Neural cell (in vitro differentiated cells): Measurements from ENCODE around the gene A4GALT. TPM values are rescaled to one million over a fixed set of nuclear protein-coding genes. Genes with fewer than 3 reads are reported as not detected.

ENCODE experiments used
- H2AFZ ChIP-seq: fragments of 200-600, 300-800 bp; sonication (generic), shearing (Covaris generic); 2 replicates; pipeline ENCODE4 v1.6.0; 2014; ENCODE audit warnings: low read depth, mild to moderate bottlenecking, antibody characterized with exemption, low read length, moderate library complexity
- H3F3A ChIP-seq: fragments of 200-600 bp; shearing (Covaris generic); 2 replicates; pipeline ENCODE4 v1.6.1; 2016; ENCODE audit warnings: mild to moderate bottlenecking, moderate library complexity, mixed read lengths, antibody characterized with exemption, low read length; ENCODE audit not compliant: insufficient read depth, poor library complexity, severe bottlenecking
- H3K27ac ChIP-seq: fragments of 200-600, 300-800 bp; sonication (generic), shearing (Covaris generic); 2 replicates; pipeline ENCODE4 v1.5.1; 2014; ENCODE audit warnings: mild to moderate bottlenecking, low read length, moderate library complexity
- H3K27me3 ChIP-seq: fragments of 300-800, 200-600 bp; sonication (generic), shearing (Covaris generic); 2 replicates; pipeline ENCODE4 v1.6.0; 2014; ENCODE audit warnings: mild to moderate bottlenecking, low read depth, low read length, moderate library complexity; ENCODE audit not compliant: insufficient read depth
- H3K36me3 ChIP-seq: fragments of 300-800, 200-600 bp; sonication (generic), shearing (Covaris generic); 2 replicates; pipeline ENCODE4 v1.5.1; 2014; ENCODE audit warnings: mild to moderate bottlenecking, antibody characterized with exemption, low read length, moderate library complexity; ENCODE audit not compliant: insufficient read depth
- H3K4me2 ChIP-seq: fragments of 300-800, 200-600 bp; sonication (generic), shearing (Covaris generic); 2 replicates; pipeline ENCODE4 v1.6.0; 2014; ENCODE audit warnings: mild to moderate bottlenecking, low read length
- H3K4me3 ChIP-seq: fragments of 300-800, 200-600 bp; sonication (generic), shearing (Covaris generic); 2 replicates; pipeline ENCODE4 v1.5.1; 2014; ENCODE audit warnings: mild to moderate bottlenecking, low read length, moderate library complexity
- H3K79me2 ChIP-seq: fragments of 200-600 bp; shearing (Covaris generic); replicated peaks from 2 replicates; pipeline ENCODE4 v1.6.0; 2014; ENCODE audit warnings: mild to moderate bottlenecking, low read length, moderate library complexity; ENCODE audit not compliant: insufficient read depth
- H3K9ac ChIP-seq: fragments of 300-800, 200-600 bp; sonication (generic), shearing (Covaris generic); 2 replicates; pipeline ENCODE4 v1.6.1; 2016; ENCODE audit warnings: mild to moderate bottlenecking, low read length, mixed read lengths
- H3K9me2 ChIP-seq: fragments of 200-600 bp; shearing (Covaris generic); 2 replicates; pipeline ENCODE4 v1.6.1; 2016; ENCODE audit warnings: mild to moderate bottlenecking, low read length, mixed read lengths; ENCODE audit not compliant: insufficient read depth
- H3K9me3 ChIP-seq: fragments of 200-600, 300-800 bp; sonication (generic), shearing (Covaris generic); 2 replicates; pipeline ENCODE4 v1.6.1; 2016; ENCODE audit warnings: mild to moderate bottlenecking, mixed run types, low read length, moderate library complexity, mixed read lengths
- H4K20me1 ChIP-seq: fragments of 200-600 bp; shearing (Covaris generic); 2 replicates; pipeline ENCODE4 v1.6.1; 2016; ENCODE audit warnings: mild to moderate bottlenecking, mixed run types; ENCODE audit not compliant: insufficient read depth
- CTCF ChIP-seq: fragments of 450-650 bp; IDR thresholded peaks from 2 replicates; pipeline ENCODE4 v1.5.1; 2014; ENCODE audit warnings: antibody characterized with exemption, mild to moderate bottlenecking, moderate library complexity; ENCODE audit not compliant: poor library complexity, severe bottlenecking
- EP300 ChIP-seq: fragments of 450-650 bp; conservative IDR thresholded peaks from 2 replicates; pipeline ENCODE4 v1.6.1; 2014; ENCODE audit warnings: antibody characterized with exemption, mild to moderate bottlenecking, moderate library complexity; ENCODE audit not compliant: poor library complexity, severe bottlenecking
- EZH2 ChIP-seq: fragments of 200-600, 300-800 bp; shearing (Covaris generic), sonication (generic); IDR thresholded peaks from 2 replicates; pipeline ENCODE4 v1.6.1; 2014; ENCODE audit warnings: antibody characterized with exemption, low read length, borderline replicate concordance, mild to moderate bottlenecking; ENCODE audit not compliant: insufficient read depth, poor library complexity, severe bottlenecking
- MXI1 ChIP-seq: fragments of 450-650 bp; conservative IDR thresholded peaks from 2 replicates; pipeline ENCODE4 v1.6.1; 2014; ENCODE audit warnings: antibody characterized with exemption, mild to moderate bottlenecking; ENCODE audit not compliant: poor library complexity, severe bottlenecking
- POLR2AphosphoS5 ChIP-seq: IDR thresholded peaks from 2 replicates; pipeline ENCODE4 v1.6.1; 2012
- RAD21 ChIP-seq: fragments of 450-650 bp; conservative IDR thresholded peaks from 2 replicates; pipeline ENCODE4 v1.6.1; 2014; ENCODE audit warnings: antibody characterized with exemption, mild to moderate bottlenecking, moderate library complexity
- REST ChIP-seq: IDR thresholded peaks from 2 replicates; pipeline ENCODE4 v1.6.1; 2012; ENCODE audit warnings: borderline replicate concordance
- SMC3 ChIP-seq: fragments of 450-650 bp; conservative IDR thresholded peaks from 2 replicates; pipeline ENCODE4 v1.6.1; 2014; ENCODE audit warnings: antibody characterized with exemption, mild to moderate bottlenecking, moderate library complexity; ENCODE audit not compliant: poor library complexity
- TAF1 ChIP-seq: IDR thresholded peaks from 2 replicates; pipeline ENCODE4 v1.6.1; 2012; ENCODE audit warnings: low read depth
- polyA plus RNA-seq: library from polyadenylated mRNA; depleted of rRNA; stranded (reverse); fragments of >200 nt; gene quantifications from 2 replicates; pipeline ENCODE4 v1.2.3, GENCODE V29; 2014

A4GALT gene
- polyA plus RNA-seq, 1 donor from 2014 or later = not detected

- H3K79me2 ChIP-seq = no peaks in the 10 kb centered on the region
- H2AFZ ChIP-seq = no peak overlapping the region
- H3F3A ChIP-seq = no peaks in the 10 kb centered on the region
- H3K9me3 ChIP-seq = no peaks in the 10 kb centered on the region
- H3K36me3 ChIP-seq = no peaks in the 10 kb centered on the region
- no peaks in the 10 kb centered on the region for H3K9me2 ChIP-seq
- H3K27ac ChIP-seq = no peak overlapping the region
- TF ChIP-seq EZH2 = no peak
- TF ChIP-seq REST = no peak
- TF ChIP-seq SMC3 = no peak
- TF ChIP-seq RAD21 = no peak
- no peak for TF ChIP-seq POLR2AphosphoS5
- no peak for TF ChIP-seq TAF1
- TF ChIP-seq EP300 = no peak
- no peak for TF ChIP-seq MXI1
- H3K9ac ChIP-seq = no peak overlapping the region
- H4K20me1 ChIP-seq = no peaks in the 10 kb centered on the region
- no peak overlapping the region for H3K4me2 ChIP-seq
- H3K4me3 ChIP-seq = no peak overlapping the region
- H3K27me3 ChIP-seq = peaks cover 28% of the 10 kb centered on the region
Measured at GRCh38 chr22:42714768-42715390, 5.8 kb downstream of the A4GALT start.

- Histone ChIP-seq H3F3A (no peaks in the 10 kb centered on the region), H3K9me3 (no peaks in the 10 kb centered on the region), H3K4me3 (no peak overlapping the region), H3K4me2 (no peak overlapping the region), H3K27me3 (peaks cover 23% of the 10 kb centered on the region), H3K9me2 (no peaks in the 10 kb centered on the region), H3K9ac (no peak overlapping the region), H3K79me2 (no peaks in the 10 kb centered on the region), H2AFZ (no peak overlapping the region), H3K27ac (no peak overlapping the region), H4K20me1 (no peaks in the 10 kb centered on the region), H3K36me3 (no peaks in the 10 kb centered on the region)
- TF ChIP-seq TAF1 = no peak
- TF ChIP-seq EP300 = no peak
- no peak for TF ChIP-seq POLR2AphosphoS5
- no peak for TF ChIP-seq SMC3
- no peak for TF ChIP-seq REST
- TF ChIP-seq EZH2 = no peak
- TF ChIP-seq RAD21 = no peak
- no peak for TF ChIP-seq CTCF
- no peak for TF ChIP-seq MXI1
Measured at GRCh38 chr22:42714308-42714707, 6.4 kb downstream of the A4GALT start.
